IMR-90 (cell line): ENCODE measurements around the gene GPC5. TPM values are rescaled to one million over a fixed set of nuclear protein-coding genes. Genes with fewer than 3 reads are reported as not detected.

Source experiments
- ATAC-seq: fragments of 200-7000 bp; cut with Tn5 transposase; 2 replicates; pipeline ENCODE4 v1.9.1; 2020; ENCODE audit warnings: low read depth, mild to moderate bottlenecking, moderate library complexity
- BruUV-seq: library from RNA; stranded (reverse); fragments of 400-500 nt; replicated peaks from 2 replicates; lab custom pipeline; 2021; lab: Mats Ljungman, UMichigan
- CTCF ChIA-PET: fragments of 300-600 bp; formaldehyde crosslinking; extraction: SDS; loops from one replicate; lab custom pipeline; 2021; ENCODE audit warnings: antibody characterized with exemption; lab: Yijun Ruan, JAX
- POLR2A ChIA-PET: fragments of 300-600 bp; sonication (Branson Sonifier 250); formaldehyde crosslinking; loops from one replicate; lab custom pipeline; 2022; ENCODE audit warnings: antibody characterized with exemption; ENCODE audit not compliant: unreplicated experiment; lab: Charles Lee
- DNase-seq: peaks from one replicate; pipeline ENCODE4 v3.0.0; 2013
- H2AFZ ChIP-seq: replicated peaks from 2 replicates; pipeline ENCODE3; 2013; ENCODE audit warnings: low read length, mild to moderate bottlenecking; ENCODE audit not compliant: poor library complexity
- H2AK5ac ChIP-seq: 2 replicates; pipeline ENCODE4 v1.6.1; 2013; ENCODE audit warnings: low read depth, low read length, inconsistent platforms
- H2AK9ac ChIP-seq: replicated peaks from 2 replicates; pipeline ENCODE3; 2013; ENCODE audit warnings: mild to moderate bottlenecking, low read depth, low read length, moderate library complexity; ENCODE audit not compliant: poor library complexity
- H2BK120ac ChIP-seq: 2 replicates; pipeline ENCODE4 v1.6.1; 2013; ENCODE audit warnings: low read depth, low read length, inconsistent platforms
- H2BK15ac ChIP-seq: 3 replicates; pipeline ENCODE4 v1.6.1; 2013; ENCODE audit warnings: low read depth, low read length, inconsistent platforms
- H2BK20ac ChIP-seq: 2 replicates; pipeline ENCODE4 v1.6.1; 2013; ENCODE audit warnings: low read depth, mild to moderate bottlenecking, inconsistent platforms, low read length, moderate library complexity
- H2BK5ac ChIP-seq: 2 replicates; pipeline ENCODE4 v1.6.1; 2013; ENCODE audit warnings: mild to moderate bottlenecking, low read depth, low read length, inconsistent platforms; ENCODE audit not compliant: poor library complexity, severe bottlenecking
- H3K14ac ChIP-seq: replicated peaks from 2 replicates; pipeline ENCODE4 v1.6.1; 2013; ENCODE audit warnings: low read depth, low read length, inconsistent platforms
- H3K18ac ChIP-seq: 2 replicates; pipeline ENCODE4 v1.6.1; 2013; ENCODE audit warnings: low read depth, low read length, control low read depth
- H3K23ac ChIP-seq: 2 replicates; pipeline ENCODE4 v1.6.1; 2013; ENCODE audit warnings: low read depth, low read length, inconsistent platforms
- H3K27ac ChIP-seq: 2 replicates; pipeline ENCODE4 v1.5.1; 2013; ENCODE audit warnings: mild to moderate bottlenecking, control low read depth, low read length; ENCODE audit not compliant: insufficient read depth
- H3K27me3 ChIP-seq: 2 replicates; pipeline ENCODE4 v1.6.1; 2013; ENCODE audit warnings: low read length; ENCODE audit not compliant: control insufficient read depth, insufficient read depth
- H3K36me3 ChIP-seq: 2 replicates; pipeline ENCODE4 v1.6.1; 2013; ENCODE audit warnings: low read length, mixed read lengths; ENCODE audit not compliant: control insufficient read depth, insufficient read depth
- H3K4ac ChIP-seq: 2 replicates; pipeline ENCODE4 v1.6.1; 2013; ENCODE audit warnings: low read depth, low read length, inconsistent platforms
- H3K4me1 ChIP-seq: 2 replicates; pipeline ENCODE4 v1.6.1; 2013; ENCODE audit warnings: low read length, mixed read lengths; ENCODE audit not compliant: control insufficient read depth, insufficient read depth
- H3K4me2 ChIP-seq: 2 replicates; pipeline ENCODE4 v1.6.1; 2013; ENCODE audit warnings: low read depth, mild to moderate bottlenecking, control low read depth, low read length, moderate library complexity
- H3K4me3 ChIP-seq: 2 replicates; pipeline ENCODE4 v1.5.1; 2013; ENCODE audit warnings: low read depth, mild to moderate bottlenecking, control low read depth, low read length, moderate library complexity; ENCODE audit not compliant: insufficient read depth
- H3K56ac ChIP-seq: 2 replicates; pipeline ENCODE4 v1.6.1; 2013; ENCODE audit warnings: low read length, inconsistent platforms; ENCODE audit not compliant: insufficient read depth; ENCODE audit errors: extremely low read depth
- H3K79me1 ChIP-seq, 2 experiments: 2 replicates each; pipeline ENCODE4 v1.6.1; 2013; ENCODE audit warnings: low read length in 2 of 2, inconsistent platforms in 1 of 2, low read depth in 1 of 2
- H3K9ac ChIP-seq: 2 replicates; pipeline ENCODE4 v1.6.1; 2013; ENCODE audit warnings: low read depth, low read length, control low read depth
- H3K9me1 ChIP-seq: 2 replicates; pipeline ENCODE4 v1.6.1; 2013; ENCODE audit warnings: low read length, inconsistent platforms; ENCODE audit not compliant: insufficient read depth
- H3K9me3 ChIP-seq: 2 replicates; pipeline ENCODE4 v1.6.1; 2013; ENCODE audit warnings: low read length; ENCODE audit not compliant: control insufficient read depth, insufficient read depth
- H4K20me1 ChIP-seq: 2 replicates; pipeline ENCODE4 v1.6.1; 2013; ENCODE audit warnings: low read length, inconsistent platforms; ENCODE audit not compliant: insufficient read depth
- H4K5ac ChIP-seq: 2 replicates; pipeline ENCODE4 v1.6.1; 2013; ENCODE audit warnings: mild to moderate bottlenecking, low read depth, low read length, control low read depth
- H4K8ac ChIP-seq, 2 experiments: 2 replicates each; pipeline ENCODE4 v1.6.1; 2013; ENCODE audit warnings: low read depth in 2 of 2, low read length in 2 of 2, control low read depth in 1 of 2, inconsistent platforms in 1 of 2
- H4K91ac ChIP-seq: 2 replicates; pipeline ENCODE4 v1.6.1; 2013; ENCODE audit warnings: low read depth, low read length, inconsistent platforms; ENCODE audit not compliant: insufficient read depth
- BHLHE40 ChIP-seq: fragments of 150-350 bp; IDR thresholded peaks from 2 replicates; pipeline ENCODE4 v1.6.1; 2016; ENCODE audit warnings: mild to moderate bottlenecking, low read depth, low read length
- CEBPB ChIP-seq: IDR thresholded peaks from 2 replicates; pipeline ENCODE4 v1.6.1; 2012; ENCODE audit warnings: low read depth, low read length, improper control_type of control experiment
- CHD1 ChIP-seq: IDR thresholded peaks from 2 replicates; pipeline ENCODE4 v1.6.1; 2012; ENCODE audit warnings: low read depth, low read length, improper control_type of control experiment
- CTCF ChIP-seq: conservative IDR thresholded peaks from 2 replicates; pipeline ENCODE4 v1.5.1; 2012; ENCODE audit warnings: mild to moderate bottlenecking, low read depth, low read length, improper control_type of control experiment
- ELK1 ChIP-seq: fragments of 150-350 bp; IDR thresholded peaks from 2 replicates; pipeline ENCODE4 v1.6.1; 2016; ENCODE audit warnings: low read depth, mild to moderate bottlenecking, low read length, moderate library complexity, borderline replicate concordance
- FOS ChIP-seq: fragments of 150-350 bp; IDR thresholded peaks from 2 replicates; pipeline ENCODE4 v1.6.1; 2016; ENCODE audit warnings: low read depth, low read length
- MAFK ChIP-seq: IDR thresholded peaks from 2 replicates; pipeline ENCODE4 v1.6.1; 2012; ENCODE audit warnings: low read depth, low read length, improper control_type of control experiment
- MAZ ChIP-seq: IDR thresholded peaks from 2 replicates; pipeline ENCODE4 v1.6.1; 2012; ENCODE audit warnings: low read depth, mild to moderate bottlenecking, low read length, improper control_type of control experiment, moderate library complexity, borderline replicate concordance
- MXI1 ChIP-seq: IDR thresholded peaks from 2 replicates; pipeline ENCODE4 v1.6.1; 2012; ENCODE audit warnings: low read depth, mild to moderate bottlenecking, low read length, moderate library complexity, borderline replicate concordance
- NFE2L2 ChIP-seq: fragments of 150-350 bp; IDR thresholded peaks from 2 replicates; pipeline ENCODE4 v1.6.1; 2016; ENCODE audit warnings: low read depth, mild to moderate bottlenecking, low read length
- POLR2A ChIP-seq: IDR thresholded peaks from 2 replicates; pipeline ENCODE4 v1.6.1; 2012; ENCODE audit warnings: mild to moderate bottlenecking, low read depth, low read length
- RAD21 ChIP-seq: IDR thresholded peaks from 2 replicates; pipeline ENCODE4 v1.6.1; 2012; ENCODE audit warnings: low read length, improper control_type of control experiment
- RCOR1 ChIP-seq: IDR thresholded peaks from 2 replicates; pipeline ENCODE4 v1.6.1; 2012; ENCODE audit warnings: mild to moderate bottlenecking, low read length, improper control_type of control experiment; ENCODE audit not compliant: insufficient replicate concordance
- RFX5 ChIP-seq: IDR thresholded peaks from 2 replicates; pipeline ENCODE4 v1.8.0; 2012; ENCODE audit warnings: low read depth, mild to moderate bottlenecking, low read length, moderate library complexity
- SMC3 ChIP-seq: fragments of 150-350 bp; IDR thresholded peaks from 2 replicates; pipeline ENCODE4 v1.6.1; 2016; ENCODE audit warnings: low read depth, mild to moderate bottlenecking, antibody characterized with exemption, low read length, moderate library complexity
- USF2 ChIP-seq: fragments of 150-350 bp; IDR thresholded peaks from 2 replicates; pipeline ENCODE4 v1.6.1; 2017; ENCODE audit warnings: mild to moderate bottlenecking, antibody characterized with exemption, low read length, low read depth
- WGBS, 2 experiments: methylation state at CpG; one replicate each; pipeline versions ENCODE4 v1.1.5 to v1.1.7; 2013; ENCODE audit warnings: missing lambda C conversion rate in 2 of 2; ENCODE audit not compliant: insufficient read length in 1 of 2; ENCODE audit errors: extremely low coverage in 2 of 2; 5-methylcytosine and 5-hydroxymethylcytosine counted together
- dilution Hi-C: fragments of 300-500 bp; cut with HindIII; formaldehyde crosslinking; loops from one replicate; pipeline ENCODE4 v1.14.3; 2018; ENCODE audit warnings: low sequenced_read_pairs; ENCODE audit not compliant: unreplicated experiment
- in situ Hi-C: fragments of 300-500 bp; cut with MboI; formaldehyde crosslinking; loops from 3 replicates; pipeline ENCODE4 v1.14.3; 2019; ENCODE audit warnings: low sequenced_read_pairs, inconsistent platforms, mixed read lengths
- intact Hi-C: fragments of 100-400 bp; cut with micrococcal nuclease; formaldehyde crosslinking; loops from 2 replicates; pipeline ENCODE4 v1.10.0; 2022
- polyA plus RNA-seq, 3 experiments: library from polyadenylated mRNA; depleted of rRNA; stranded (reverse); fragments of >200 nt; gene quantifications; 2 replicates each; pipeline ENCODE4 v1.2.3, GENCODE V29; 2012; ENCODE audit warnings: low replicate concordance in 1 of 3
- total RNA-seq: library from RNA; depleted of rRNA; stranded (reverse); fragments of >200 nt; gene quantifications from 2 replicates; pipeline ENCODE4 v1.2.3, GENCODE V29; 2012

The GPC5 gene
- total and polyA plus RNA-seq, 2 of the 4 experiments (the other 2 are of a cell fraction), result 0.94 to 1.8 TPM

- H3K23ac ChIP-seq, result no peak overlapping the region
- H3K36me3 ChIP-seq, result no peaks in the 10 kb centered on the region
- no peak overlapping the region for H2BK120ac ChIP-seq
- H3K18ac ChIP-seq, result no peak overlapping the region
- no CpG with 5 or more reads among the region's 1 CpG for WGBS, 2 experiments
- no peak overlapping the region for H2BK5ac ChIP-seq
- no peaks in the 10 kb centered on the region for H3K4me1 ChIP-seq
- no peaks in the 10 kb centered on the region for H4K20me1 ChIP-seq
- no peak overlapping the region for H3K4me2 ChIP-seq
- dilution Hi-C loops (no loop called here), intact Hi-C loops (no loop called here), in situ Hi-C loops (no loop called here)
- no peak overlapping the region for H2BK15ac ChIP-seq
- H3K9me1 ChIP-seq, result no peaks in the 10 kb centered on the region
- H2AFZ ChIP-seq, result no peak overlapping the region
- no peak overlapping the region for H4K5ac ChIP-seq
- ChIA-PET POLR2A (no interaction called here), CTCF (interaction anchor here (0.6 kb wide), 1 partner anchor 621 kb away, joined by 3 read pairs; no protein-coding TSS in a partner anchor)
- no TSS peak for BruUV-seq
- TF ChIP-seq RCOR1 (no peak), RAD21 (no peak), MAFK (no peak), CEBPB (no peak), MAZ (no peak), USF2 (no peak), POLR2A (no peak), BHLHE40 (no peak), CHD1 (no peak), RFX5 (no peak), SMC3 (no peak), ELK1 (no peak), FOS (no peak), NFE2L2 (no peak), CTCF (no peak), MXI1 (no peak)
- H4K8ac ChIP-seq, result no peak overlapping the region
- H3K4me3 ChIP-seq, result no peak overlapping the region
- no peak overlapping the region for H2BK20ac ChIP-seq
- no peak overlapping the region for H3K56ac ChIP-seq
- no peak overlapping the region for H3K9ac ChIP-seq
- H2AK5ac ChIP-seq, result no peak overlapping the region
- no peak overlapping the region for H3K4ac ChIP-seq
- ATAC-seq (no peak), DNase-seq (peak; percentile 9)
- no peak overlapping the region for H3K14ac ChIP-seq
- H3K27ac ChIP-seq, result no peak overlapping the region
- H4K91ac ChIP-seq, result no peak overlapping the region
- H2AK9ac ChIP-seq, result no peak overlapping the region
- no peaks in the 10 kb centered on the region for H3K79me1 ChIP-seq
- no peaks in the 10 kb centered on the region for H3K9me3 ChIP-seq
- H3K27me3 ChIP-seq, result no peaks in the 10 kb centered on the region
Observed at GRCh38 chr13:92602560-92602959, 1204.1 kb downstream of the GPC5 start.
